Measurements from ENCODE around the gene ANKZF1.

Gene ANKZF1

GRCh38 chr2:219247678-219248642 is 18.4 kb downstream of the ANKZF1 start:
- ATAC-seq: no peak
- TF ChIP-seq CSDC2 (CRISPR knock-in tag; IDR thresholded peaks at IDR 0.05) (no peak), ZNF8 (CRISPR knock-in tag; IDR thresholded peaks at IDR 0.05) (no peak), ZC3H10 (CRISPR knock-in tag; IDR thresholded peaks at IDR 0.05) (no peak), TCF4 (CRISPR knock-in tag; IDR thresholded peaks at IDR 0.05; ENCODE audit: borderline replicate concordance) (no peak), CSRNP3 (CRISPR knock-in tag; IDR thresholded peaks at IDR 0.05) (no peak), TOX (CRISPR knock-in tag; IDR thresholded peaks at IDR 0.05; ENCODE audit: borderline replicate concordance) (no peak), BACH2 (CRISPR knock-in tag; IDR thresholded peaks at IDR 0.05; ENCODE audit: borderline replicate concordance) (no peak), POU6F1 (CRISPR knock-in tag; IDR thresholded peaks at IDR 0.05; ENCODE audit: borderline replicate concordance, low read depth) (no peak), PPARA (CRISPR knock-in tag; IDR thresholded peaks at IDR 0.05; ENCODE audit: borderline replicate concordance) (no peak), ISL1 (CRISPR knock-in tag; IDR thresholded peaks at IDR 0.05) (no peak), SNAI2 (CRISPR knock-in tag; IDR thresholded peaks at IDR 0.05) (no peak), ESRRG (CRISPR knock-in tag; IDR thresholded peaks at IDR 0.05) (no peak), OSR1 (CRISPR knock-in tag; IDR thresholded peaks at IDR 0.05) (no peak), ZFP3 (CRISPR knock-in tag; IDR thresholded peaks at IDR 0.05) (no peak), ZFP30 (CRISPR knock-in tag; IDR thresholded peaks at IDR 0.05) (no peak), ZNF70 (CRISPR knock-in tag; IDR thresholded peaks at IDR 0.05) (no peak), GLIS3 (CRISPR knock-in tag; IDR thresholded peaks at IDR 0.05) (no peak)
- TF ChIP-seq, protein P1, sequence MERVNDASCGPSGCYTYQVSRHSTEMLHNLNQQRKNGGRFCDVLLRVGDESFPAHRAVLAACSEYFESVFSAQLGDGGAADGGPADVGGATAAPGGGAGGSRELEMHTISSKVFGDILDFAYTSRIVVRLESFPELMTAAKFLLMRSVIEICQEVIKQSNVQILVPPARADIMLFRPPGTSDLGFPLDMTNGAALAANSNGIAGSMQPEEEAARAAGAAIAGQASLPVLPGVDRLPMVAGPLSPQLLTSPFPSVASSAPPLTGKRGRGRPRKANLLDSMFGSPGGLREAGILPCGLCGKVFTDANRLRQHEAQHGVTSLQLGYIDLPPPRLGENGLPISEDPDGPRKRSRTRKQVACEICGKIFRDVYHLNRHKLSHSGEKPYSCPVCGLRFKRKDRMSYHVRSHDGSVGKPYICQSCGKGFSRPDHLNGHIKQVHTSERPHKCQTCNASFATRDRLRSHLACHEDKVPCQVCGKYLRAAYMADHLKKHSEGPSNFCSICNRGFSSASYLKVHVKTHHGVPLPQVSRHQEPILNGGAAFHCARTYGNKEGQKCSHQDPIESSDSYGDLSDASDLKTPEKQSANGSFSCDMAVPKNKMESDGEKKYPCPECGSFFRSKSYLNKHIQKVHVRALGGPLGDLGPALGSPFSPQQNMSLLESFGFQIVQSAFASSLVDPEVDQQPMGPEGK (CRISPR knock-in tag; IDR thresholded peaks at IDR 0.05; ENCODE audit: borderline replicate concordance): no peak

- ATAC-seq: no peak
- TF ChIP-seq CSDC2 (CRISPR knock-in tag; IDR thresholded peaks at IDR 0.05): no peak
- TF ChIP-seq ZNF565 (CRISPR knock-in tag; conservative IDR thresholded peaks at IDR 0.05; ENCODE audit: low read depth): no peak
- no peak for TF ChIP-seq TOX (CRISPR knock-in tag; IDR thresholded peaks at IDR 0.05; ENCODE audit: borderline replicate concordance)
- no peak for TF ChIP-seq ZFP30 (CRISPR knock-in tag; IDR thresholded peaks at IDR 0.05)
- no peak for TF ChIP-seq SNAI2 (CRISPR knock-in tag; IDR thresholded peaks at IDR 0.05)
These were observed 19.2 kb downstream of the ANKZF1 start for GRCh38 chr2:219248845-219249202.

- ATAC-seq: peak; percentile 21
- TF ChIP-seq ZNF70 (CRISPR knock-in tag; IDR thresholded peaks at IDR 0.05) (no peak), CREB5 (CRISPR knock-in tag; IDR thresholded peaks at IDR 0.05; ENCODE audit: low read depth) (no peak), GLIS3 (CRISPR knock-in tag; IDR thresholded peaks at IDR 0.05) (no peak), PPARA (CRISPR knock-in tag; IDR thresholded peaks at IDR 0.05; ENCODE audit: borderline replicate concordance) (no peak), ZNF8 (CRISPR knock-in tag; IDR thresholded peaks at IDR 0.05) (no peak), ISL1 (CRISPR knock-in tag; IDR thresholded peaks at IDR 0.05) (no peak), SNAI2 (CRISPR knock-in tag; IDR thresholded peaks at IDR 0.05) (no peak), POU6F1 (CRISPR knock-in tag; IDR thresholded peaks at IDR 0.05; ENCODE audit: borderline replicate concordance, low read depth) (no peak), OSR1 (CRISPR knock-in tag; IDR thresholded peaks at IDR 0.05) (no peak), TCF4 (CRISPR knock-in tag; IDR thresholded peaks at IDR 0.05; ENCODE audit: borderline replicate concordance) (no peak), CSRNP3 (CRISPR knock-in tag; IDR thresholded peaks at IDR 0.05) (no peak), ZFP30 (CRISPR knock-in tag; IDR thresholded peaks at IDR 0.05) (no peak), TOX (CRISPR knock-in tag; IDR thresholded peaks at IDR 0.05; ENCODE audit: borderline replicate concordance) (no peak), ZFP3 (CRISPR knock-in tag; IDR thresholded peaks at IDR 0.05) (no peak), BACH2 (CRISPR knock-in tag; IDR thresholded peaks at IDR 0.05; ENCODE audit: borderline replicate concordance) (no peak), ARNTL (CRISPR knock-in tag; IDR thresholded peaks at IDR 0.05; ENCODE audit: borderline replicate concordance, low read depth) (no peak), ZNF565 (CRISPR knock-in tag; conservative IDR thresholded peaks at IDR 0.05; ENCODE audit: low read depth) (no peak), CSDC2 (CRISPR knock-in tag; IDR thresholded peaks at IDR 0.05) (no peak)
- TF ChIP-seq, protein P1 (CRISPR knock-in tag; IDR thresholded peaks at IDR 0.05; ENCODE audit: borderline replicate concordance): no peak
These were observed 19.8 kb downstream of the ANKZF1 start for GRCh38 chr2:219249203-219249980.

Measured in SK-N-SH treated with all-trans-retinoic acid at 6 μM for 48 hours (cell line).